ENCODE results near the gene P3H2.
A peak's percentile ranks its signal among the peaks of the same experiment; 100 is the strongest.

Gene P3H2

DNA sequence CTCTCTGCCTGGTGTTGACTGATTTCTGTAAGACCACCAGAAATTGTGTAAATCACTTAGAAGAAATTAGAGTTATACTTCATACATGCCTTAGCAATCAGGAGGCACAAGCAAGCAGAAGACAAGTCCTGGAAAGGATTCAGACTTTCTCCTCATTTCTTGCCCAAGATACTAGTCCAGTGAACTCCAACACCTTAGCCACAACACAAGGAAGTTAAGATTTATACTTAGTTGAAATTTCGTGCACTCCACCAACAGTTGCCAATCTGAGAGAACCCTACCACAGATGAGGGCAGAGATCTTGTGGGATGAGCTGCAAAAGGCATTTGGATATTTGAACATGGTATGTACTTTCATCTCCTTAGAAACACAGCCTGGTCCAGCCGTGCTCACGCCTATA lies 2.3 kb downstream of the P3H2 start:
- Mint-ChIP-seq H3K27me3 (peaks cover 47 to 59% of the 10 kb centered on the region in 2 donors), H3K27ac (no peak overlapping the region), H3K4me3 (no peak overlapping the region), H3K36me3 (ENCODE audit: insufficient read depth) (no peaks in the 10 kb centered on the region), H3K4me1 (ENCODE audit: low read depth in 2 of 2) (peaks cover 4 to 7% of the 10 kb centered on the region in 2 donors), H3K9me3 (no peaks in the 10 kb centered on the region)
- ATAC-seq (replicated peaks) (no peak), DNase-seq (no peak)

DNA sequence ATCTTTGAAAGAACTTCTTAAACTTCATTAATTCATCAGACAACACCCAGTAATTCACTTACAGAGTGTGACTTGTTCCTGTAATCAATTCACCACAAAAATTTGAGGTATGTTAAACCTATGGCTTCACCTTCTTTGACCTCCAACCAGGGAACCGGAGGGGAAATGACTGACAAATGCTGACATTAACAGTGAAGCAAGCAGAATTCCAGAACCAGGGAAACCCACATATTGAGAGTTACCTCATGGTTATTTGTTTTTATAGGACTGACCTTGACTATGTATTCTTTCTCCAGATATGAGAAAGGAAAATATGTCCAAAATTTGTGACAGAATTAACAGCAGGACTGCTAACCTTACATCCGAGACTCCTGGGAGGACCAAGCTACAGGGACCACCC lies 2.7 kb downstream of the P3H2 start:
- no peaks in the 10 kb centered on the region for H3K36me3 Mint-ChIP-seq (ENCODE audit: insufficient read depth)
- H3K4me3 Mint-ChIP-seq: no peak overlapping the region
- H3K27me3 Mint-ChIP-seq: peaks cover 43 to 56% of the 10 kb centered on the region in 2 donors
- no peaks in the 10 kb centered on the region for H3K9me3 Mint-ChIP-seq
- H3K4me1 Mint-ChIP-seq (ENCODE audit: low read depth in 2 of 2): peaks cover 4 to 7% of the 10 kb centered on the region in 2 donors
- ATAC-seq (replicated peaks) (no peak), DNase-seq (no peak)
- no peak overlapping the region for H3K27ac Mint-ChIP-seq

DNA sequence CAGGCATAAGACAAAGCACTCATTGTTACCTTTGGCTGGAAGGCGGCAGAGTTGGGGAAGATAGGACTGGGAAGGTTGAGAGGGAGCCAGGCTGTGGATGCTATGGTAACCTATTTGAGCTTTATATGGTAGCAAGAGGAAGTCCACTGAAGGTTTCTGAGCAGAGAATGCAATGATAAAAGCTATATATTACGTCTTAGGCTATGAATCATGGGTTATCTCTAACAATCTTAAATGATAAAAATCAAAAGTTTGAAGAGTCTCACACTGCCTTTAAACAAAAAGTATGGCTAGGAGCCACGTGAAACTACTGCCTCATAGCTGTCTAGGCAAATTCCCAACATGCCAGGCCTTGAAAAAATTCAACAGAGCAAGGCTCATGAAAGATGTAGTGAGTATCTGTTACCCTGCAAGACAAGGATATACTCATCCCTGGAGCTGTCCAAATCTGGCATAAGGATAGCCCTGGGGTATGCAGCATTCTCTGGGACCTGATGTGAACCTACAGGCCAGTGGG lies 4.1 kb downstream of the P3H2 start:
- Mint-ChIP-seq H3K27ac (no peak overlapping the region), H3K27me3 (peaks cover 32 to 56% of the 10 kb centered on the region in 2 donors), H3K4me1 (ENCODE audit: low read depth in 2 of 2) (peaks cover 4 to 7% of the 10 kb centered on the region in 2 donors), H3K36me3 (ENCODE audit: insufficient read depth) (no peaks in the 10 kb centered on the region), H3K4me3 (no peak overlapping the region), H3K9me3 (no peaks in the 10 kb centered on the region)
- no peak for DNase-seq
- ATAC-seq (replicated peaks): no peak

- Mint-ChIP-seq H3K9me3 (no peaks in the 10 kb centered on the region), H3K36me3 (ENCODE audit: insufficient read depth) (no peaks in the 10 kb centered on the region), H3K27me3 (peaks cover 13 to 21% of the 10 kb centered on the region in 2 donors), H3K4me1 (ENCODE audit: low read depth in 2 of 2) (no peaks in the 10 kb centered on the region), H3K27ac (no peak overlapping the region), H3K4me3 (no peak overlapping the region)
- ATAC-seq (replicated peaks) (no peak), DNase-seq (no peak)
Measured at GRCh38 chr3:190110826-190111225, 9.9 kb downstream of the P3H2 start.

- Mint-ChIP-seq H3K4me1 (ENCODE audit: low read depth in 2 of 2) (no peaks in the 10 kb centered on the region), H3K9me3 (no peaks in the 10 kb centered on the region), H3K27me3 (peaks cover 13 to 21% of the 10 kb centered on the region in 2 donors)
Measured at GRCh38 chr3:190109441-190109840, 11.3 kb downstream of the P3H2 start.

GRCh38 chr3:190108804-190109203 lies 11.9 kb downstream of the P3H2 start:
- H3K4me3 Mint-ChIP-seq: no peak overlapping the region
- no peaks in the 10 kb centered on the region for H3K9me3 Mint-ChIP-seq
- H3K4me1 Mint-ChIP-seq (ENCODE audit: low read depth in 2 of 2): no peaks in the 10 kb centered on the region
- H3K27me3 Mint-ChIP-seq: peaks cover 13 to 21% of the 10 kb centered on the region in 2 donors
- ATAC-seq (replicated peaks) (no peak), DNase-seq (no peak)
- H3K36me3 Mint-ChIP-seq (ENCODE audit: insufficient read depth): no peaks in the 10 kb centered on the region
- H3K27ac Mint-ChIP-seq: no peak overlapping the region

More at GRCh38 chr3:190109441-190109840, 11.3 kb downstream of the P3H2 start:
- DNase-seq: no peak
- Mint-ChIP-seq H3K36me3 (ENCODE audit: insufficient read depth) (no peaks in the 10 kb centered on the region), H3K27ac (no peak overlapping the region), H3K4me3 (no peak overlapping the region)
- no peak for ATAC-seq (replicated peaks)

GRCh38 chr3:190105876-190106275 lies 14.8 kb downstream of the P3H2 start:
- no peak for ATAC-seq (replicated peaks)
- Mint-ChIP-seq H3K4me3 (no peak overlapping the region), H3K4me1 (ENCODE audit: low read depth in 2 of 2) (peaks cover 0 to 6% of the 10 kb centered on the region in 2 donors), H3K27ac (no peak overlapping the region), H3K36me3 (ENCODE audit: insufficient read depth) (no peaks in the 10 kb centered on the region), H3K27me3 (peaks cover 1 to 16% of the 10 kb centered on the region in 2 donors), H3K9me3 (no peaks in the 10 kb centered on the region)
- no peak for DNase-seq

- Mint-ChIP-seq H3K36me3 (ENCODE audit: insufficient read depth) (no peaks in the 10 kb centered on the region), H3K4me3 (peak overlapping the region in 1 of 2 donors; percentile 28), H3K27ac (no peak overlapping the region), H3K4me1 (ENCODE audit: low read depth in 2 of 2) (peaks cover 0 to 7% of the 10 kb centered on the region in 2 donors), H3K27me3 (peaks cover 0 to 6% of the 10 kb centered on the region in 2 donors), H3K9me3 (no peaks in the 10 kb centered on the region)
- ATAC-seq (replicated peaks) (no peak), DNase-seq (no peak)
Measured at GRCh38 chr3:190101320-190102011, 19.2 kb downstream of the P3H2 start.

DNA sequence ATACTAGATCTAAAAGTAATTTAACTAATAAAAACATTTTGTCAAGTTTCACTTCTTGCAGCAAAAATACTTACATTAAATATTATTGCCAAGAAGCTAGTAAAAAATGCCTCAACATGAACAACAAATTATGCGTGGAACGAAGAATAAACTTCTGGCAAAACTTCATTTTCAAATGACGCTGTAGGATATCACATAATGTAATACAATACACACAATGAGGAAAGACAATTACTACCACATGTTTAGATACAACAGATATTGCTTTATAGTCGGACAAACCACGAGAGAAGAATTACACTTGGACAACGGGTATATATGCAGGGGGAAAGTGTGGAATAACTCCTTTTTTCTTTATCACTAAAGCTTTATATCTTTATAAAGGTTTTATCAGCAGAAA lies 21.6 kb downstream of the P3H2 start:
- ATAC-seq (replicated peaks) (no peak), DNase-seq (no peak)
- no peak overlapping the region for H3K27ac Mint-ChIP-seq
- no peaks in the 10 kb centered on the region for H3K9me3 Mint-ChIP-seq
- peaks cover 0 to 7% of the 10 kb centered on the region in 2 donors for H3K4me1 Mint-ChIP-seq (ENCODE audit: low read depth in 2 of 2)
- H3K4me3 Mint-ChIP-seq: no peak overlapping the region
- H3K36me3 Mint-ChIP-seq (ENCODE audit: insufficient read depth): no peaks in the 10 kb centered on the region
- H3K27me3 Mint-ChIP-seq: peaks cover 0 to 6% of the 10 kb centered on the region in 2 donors

DNA sequence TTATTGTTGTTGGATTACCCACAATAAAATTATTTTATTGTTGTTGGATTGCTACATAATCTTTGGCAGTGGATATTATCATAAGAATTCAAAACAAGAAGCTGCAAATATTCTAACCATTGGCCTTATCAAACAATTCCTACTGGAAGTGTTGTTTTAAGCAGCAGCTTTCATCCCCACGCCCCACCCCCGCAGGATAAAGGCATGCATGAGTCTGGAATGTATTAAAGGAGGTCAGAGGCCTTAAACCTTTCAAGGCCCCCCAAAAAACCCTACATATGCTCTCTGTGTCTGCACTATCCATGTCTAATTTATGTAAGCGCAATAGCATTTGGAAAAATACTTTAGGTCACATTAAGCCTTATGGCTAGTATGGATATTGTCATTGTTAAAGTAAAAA lies 23.1 kb downstream of the P3H2 start:
- Mint-ChIP-seq H3K36me3 (ENCODE audit: insufficient read depth) (no peaks in the 10 kb centered on the region), H3K27me3 (peaks cover 0 to 6% of the 10 kb centered on the region in 2 donors), H3K4me1 (ENCODE audit: low read depth in 2 of 2) (peaks cover 0 to 7% of the 10 kb centered on the region in 2 donors), H3K27ac (no peak overlapping the region), H3K9me3 (no peaks in the 10 kb centered on the region), H3K4me3 (no peak overlapping the region)
- ATAC-seq (replicated peaks) (no peak), DNase-seq (no peak)

- H3K4me3 Mint-ChIP-seq: no peak overlapping the region
- no peaks in the 10 kb centered on the region for H3K36me3 Mint-ChIP-seq (ENCODE audit: insufficient read depth)
- DNase-seq (no peak), ATAC-seq (replicated peaks) (no peak)
- peaks cover 0 to 7% of the 10 kb centered on the region in 2 donors for H3K4me1 Mint-ChIP-seq (ENCODE audit: low read depth in 2 of 2)
- H3K27ac Mint-ChIP-seq: no peak overlapping the region
- no peaks in the 10 kb centered on the region for H3K9me3 Mint-ChIP-seq
- H3K27me3 Mint-ChIP-seq: peaks cover 0 to under 1% of the 10 kb centered on the region in 2 donors
Measured at GRCh38 chr3:190097025-190097424, 23.7 kb downstream of the P3H2 start.

DNA sequence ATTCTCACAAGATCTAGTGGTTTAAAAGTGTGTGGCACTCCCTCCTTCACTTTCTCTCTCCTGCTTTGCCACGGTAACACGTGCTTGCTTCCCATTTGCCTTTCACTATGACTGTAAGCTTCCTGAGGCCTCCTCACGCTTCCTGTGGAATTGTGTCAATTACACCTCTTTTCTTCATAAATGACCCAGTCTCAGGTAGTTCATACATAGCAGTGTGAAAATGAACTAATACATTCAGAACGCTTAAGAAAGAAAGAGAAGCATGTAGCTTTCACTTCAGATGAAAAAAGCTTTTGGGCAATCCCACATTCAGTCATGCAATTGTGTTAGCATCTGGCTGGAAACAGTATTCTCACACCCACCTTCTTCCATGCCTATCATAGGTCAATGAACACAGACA lies 24.4 kb downstream of the P3H2 start:
- H3K27me3 Mint-ChIP-seq: no peaks in the 10 kb centered on the region
- no peaks in the 10 kb centered on the region for H3K9me3 Mint-ChIP-seq
- DNase-seq: no peak
- H3K4me1 Mint-ChIP-seq (ENCODE audit: low read depth in 2 of 2): peaks cover 0 to 5% of the 10 kb centered on the region in 2 donors
- no peak overlapping the region for H3K27ac Mint-ChIP-seq
- no peak for ATAC-seq (replicated peaks)
- H3K4me3 Mint-ChIP-seq: no peak overlapping the region
- no peaks in the 10 kb centered on the region for H3K36me3 Mint-ChIP-seq (ENCODE audit: insufficient read depth)

DNA sequence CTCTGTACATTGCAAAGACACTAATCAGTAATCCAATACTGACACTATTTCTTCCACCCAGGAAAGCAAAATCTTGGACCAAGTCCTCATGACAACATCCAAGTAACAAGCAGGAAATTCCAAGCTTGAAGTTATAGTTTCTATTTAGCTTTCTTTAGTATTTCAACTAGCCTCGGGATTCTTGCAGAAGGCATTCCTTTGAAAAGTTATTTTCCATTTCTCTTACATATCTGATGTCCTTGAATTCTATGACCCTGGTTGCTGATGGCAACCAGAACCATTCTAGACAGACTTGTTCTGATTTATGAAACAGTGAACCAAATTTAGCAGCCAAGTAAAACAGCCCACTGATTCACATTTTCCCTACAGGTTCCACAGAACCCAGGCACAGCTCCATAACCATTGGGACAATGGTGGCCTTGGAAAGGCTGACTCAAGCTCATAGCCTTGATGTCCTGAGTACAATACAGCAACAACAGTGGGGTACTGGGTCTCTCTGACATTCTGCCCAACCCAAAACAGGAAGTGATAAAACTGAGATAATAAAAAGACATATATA lies 26.5 kb downstream of the P3H2 start:
- H3K36me3 Mint-ChIP-seq (ENCODE audit: insufficient read depth): no peaks in the 10 kb centered on the region
- H3K27ac Mint-ChIP-seq: no peak overlapping the region
- DNase-seq (no peak), ATAC-seq (replicated peaks) (no peak)
- no peaks in the 10 kb centered on the region for H3K9me3 Mint-ChIP-seq
- H3K4me3 Mint-ChIP-seq: no peak overlapping the region
- H3K27me3 Mint-ChIP-seq: no peaks in the 10 kb centered on the region
- no peaks in the 10 kb centered on the region for H3K4me1 Mint-ChIP-seq (ENCODE audit: low read depth in 2 of 2)

- Mint-ChIP-seq H3K9me3 (no peaks in the 10 kb centered on the region), H3K36me3 (ENCODE audit: insufficient read depth) (no peaks in the 10 kb centered on the region), H3K4me3 (no peak overlapping the region), H3K4me1 (ENCODE audit: low read depth in 2 of 2) (no peaks in the 10 kb centered on the region), H3K27ac (no peak overlapping the region), H3K27me3 (no peaks in the 10 kb centered on the region)
- DNase-seq (no peak), ATAC-seq (replicated peaks) (no peak)
Measured at GRCh38 chr3:190092250-190092649, 28.4 kb downstream of the P3H2 start.
